ENCODE measurements around the gene MYRF.

Gene MYRF

DNA sequence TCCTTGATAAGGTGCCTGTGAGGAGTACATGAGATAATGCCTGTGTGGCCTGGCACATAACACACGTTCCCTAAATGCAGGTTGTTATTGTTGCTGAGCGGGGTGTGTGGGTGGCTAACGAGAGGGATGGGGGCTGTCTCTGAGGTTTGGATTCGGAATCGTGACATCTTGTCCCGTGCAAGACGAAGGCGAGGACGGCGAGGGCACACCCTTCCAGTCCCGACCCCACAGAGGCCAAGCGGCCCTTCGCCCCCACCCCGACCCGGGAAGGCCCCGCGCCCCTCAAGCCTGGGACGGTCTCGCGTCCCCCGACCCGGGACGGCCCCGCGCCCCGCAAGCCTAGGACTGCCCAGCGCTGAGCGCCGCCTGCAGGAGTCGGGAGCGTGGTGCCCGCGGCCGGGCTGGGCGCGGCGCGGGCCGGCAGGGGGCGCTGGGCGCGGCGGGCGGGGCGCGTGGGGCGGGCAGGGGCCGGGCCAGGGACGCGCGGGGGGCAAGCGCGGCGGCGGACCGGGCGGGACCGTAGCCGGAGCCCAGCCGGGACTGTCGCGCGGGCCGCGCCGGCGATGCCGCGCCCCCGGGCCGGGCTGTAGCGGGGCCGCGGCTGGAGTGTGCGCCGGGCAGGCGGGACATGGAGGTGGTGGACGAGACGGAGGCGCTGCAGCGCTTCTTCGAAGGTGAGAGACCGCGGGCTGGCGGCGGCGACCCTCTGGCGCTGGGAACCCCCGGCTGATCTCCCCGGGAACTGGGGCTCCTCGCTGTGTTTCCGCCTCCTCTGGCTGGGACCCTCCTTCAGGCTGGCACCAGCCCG lies at the start of gene MYRF:
TSS of gene MYRF (plus strand) at position 520 of the 808 bp plus-strand sequence. CDS start at position 629, 109 bp downstream.
- H3K27ac ChIP-seq = no peak within 1 kb of the TSS
- TF ChIP-seq, protein P1, sequence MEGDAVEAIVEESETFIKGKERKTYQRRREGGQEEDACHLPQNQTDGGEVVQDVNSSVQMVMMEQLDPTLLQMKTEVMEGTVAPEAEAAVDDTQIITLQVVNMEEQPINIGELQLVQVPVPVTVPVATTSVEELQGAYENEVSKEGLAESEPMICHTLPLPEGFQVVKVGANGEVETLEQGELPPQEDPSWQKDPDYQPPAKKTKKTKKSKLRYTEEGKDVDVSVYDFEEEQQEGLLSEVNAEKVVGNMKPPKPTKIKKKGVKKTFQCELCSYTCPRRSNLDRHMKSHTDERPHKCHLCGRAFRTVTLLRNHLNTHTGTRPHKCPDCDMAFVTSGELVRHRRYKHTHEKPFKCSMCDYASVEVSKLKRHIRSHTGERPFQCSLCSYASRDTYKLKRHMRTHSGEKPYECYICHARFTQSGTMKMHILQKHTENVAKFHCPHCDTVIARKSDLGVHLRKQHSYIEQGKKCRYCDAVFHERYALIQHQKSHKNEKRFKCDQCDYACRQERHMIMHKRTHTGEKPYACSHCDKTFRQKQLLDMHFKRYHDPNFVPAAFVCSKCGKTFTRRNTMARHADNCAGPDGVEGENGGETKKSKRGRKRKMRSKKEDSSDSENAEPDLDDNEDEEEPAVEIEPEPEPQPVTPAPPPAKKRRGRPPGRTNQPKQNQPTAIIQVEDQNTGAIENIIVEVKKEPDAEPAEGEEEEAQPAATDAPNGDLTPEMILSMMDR (conservative IDR thresholded peaks at IDR 0.05) = peak; percentile 94

GRCh38 chr11:61702701-61703312 lies 49.6 kb upstream of the MYRF start:
- no peak overlapping the region for H3K27ac ChIP-seq
- TF ChIP-seq, protein P1 (conservative IDR thresholded peaks at IDR 0.05) = no peak

GRCh38 chr11:61704838-61705237 lies 47.6 kb upstream of the MYRF start:
- TF ChIP-seq, protein P1 (conservative IDR thresholded peaks at IDR 0.05) = no peak
- no peak overlapping the region for H3K27ac ChIP-seq

DNA sequence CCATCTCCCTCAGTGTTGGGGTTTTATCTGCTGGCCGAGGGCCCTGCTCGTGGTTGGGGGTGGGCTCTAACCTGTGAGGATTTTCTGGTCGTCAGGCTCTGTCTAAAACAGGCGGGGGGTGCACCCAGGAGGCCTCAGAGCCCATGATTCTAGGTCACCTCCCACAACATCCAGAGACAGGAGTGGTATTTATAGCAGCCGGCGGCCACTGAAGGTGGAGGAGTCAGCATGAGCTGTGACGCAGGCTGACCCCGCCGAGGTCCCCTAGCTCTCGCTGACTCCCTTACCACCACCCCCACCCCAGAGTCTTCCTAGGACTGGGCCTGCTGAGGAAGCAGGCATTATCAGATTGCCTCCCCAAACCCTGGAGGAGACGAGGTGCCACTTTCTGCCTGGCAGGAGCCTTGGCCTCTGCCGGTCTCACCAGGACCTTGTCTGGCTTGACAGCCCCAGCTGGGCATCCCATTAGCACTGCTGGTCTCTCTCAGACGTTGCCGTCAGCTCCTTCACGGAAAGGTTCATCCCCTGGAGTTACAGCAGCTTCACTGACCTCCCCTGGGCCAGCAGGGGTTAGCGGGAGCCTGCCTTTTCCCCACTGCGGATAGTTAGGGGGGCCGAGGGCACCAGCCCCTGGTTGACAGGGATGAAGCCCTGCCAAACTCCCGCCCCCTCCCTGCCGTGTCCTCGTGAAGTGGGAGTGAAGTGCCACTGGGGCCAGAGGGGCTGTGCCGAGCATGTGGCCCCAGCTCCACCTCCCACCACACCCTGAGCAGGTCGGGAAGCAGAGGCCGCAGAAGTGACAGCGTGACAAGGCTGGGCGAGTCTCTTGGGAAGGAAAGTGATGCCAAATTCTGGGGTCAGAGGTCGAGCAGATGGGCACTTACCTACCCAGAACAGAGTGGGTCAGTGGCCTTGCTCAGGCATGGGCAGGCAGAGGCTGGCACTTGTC lies 45.7 kb upstream of the MYRF start:
- TF ChIP-seq, protein P1 (conservative IDR thresholded peaks at IDR 0.05) = no peak
- H3K27ac ChIP-seq = no peak overlapping the region

DNA sequence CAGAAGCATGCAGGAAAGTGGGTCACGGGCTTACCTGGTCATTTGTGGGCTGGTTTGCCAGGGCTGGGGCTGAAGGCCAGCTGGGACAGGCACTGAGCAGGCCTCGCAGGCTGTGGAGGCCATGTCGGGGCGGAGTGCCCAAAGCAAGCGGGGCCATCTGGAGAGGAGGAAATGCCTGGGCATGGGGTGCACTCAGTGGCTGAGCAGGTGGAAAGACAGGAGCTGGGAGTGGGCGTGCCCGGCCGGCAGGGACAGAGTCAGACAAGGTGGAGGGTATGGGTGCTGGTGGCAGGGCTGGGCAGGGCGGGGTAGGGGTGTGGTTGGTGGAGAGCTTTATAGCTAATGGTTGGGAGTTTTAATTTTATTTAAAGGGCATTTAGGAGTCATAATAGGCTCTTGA lies 44.9 kb upstream of the MYRF start:
- TF ChIP-seq, protein P1 (conservative IDR thresholded peaks at IDR 0.05) = no peak
- H3K27ac ChIP-seq = no peak overlapping the region

GRCh38 chr11:61709110-61709509 lies 43.3 kb upstream of the MYRF start:
- TF ChIP-seq, protein P1 (conservative IDR thresholded peaks at IDR 0.05) = no peak
- no peak overlapping the region for H3K27ac ChIP-seq

DNA sequence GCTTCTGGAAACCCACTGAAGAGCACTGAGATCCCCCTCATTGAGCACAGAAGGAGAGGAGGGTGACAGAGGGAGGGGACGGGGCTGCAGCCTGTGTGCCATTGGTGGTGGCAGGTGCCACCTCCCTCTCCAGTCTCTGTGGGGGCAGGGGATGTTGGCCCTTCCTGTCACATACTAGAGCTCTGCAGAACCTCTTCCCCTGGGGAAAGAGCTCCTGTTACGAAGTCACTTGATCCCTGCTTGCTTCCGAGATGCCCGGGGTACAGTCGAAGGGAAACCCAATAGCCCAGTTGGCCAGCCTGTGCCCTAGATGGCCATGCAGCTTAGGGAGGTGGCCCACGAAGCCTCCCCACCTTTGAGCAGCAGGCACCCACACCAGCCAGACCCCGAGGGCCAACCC lies 42.9 kb upstream of the MYRF start:
- TF ChIP-seq, protein P1 (conservative IDR thresholded peaks at IDR 0.05) = no peak

More for the DNA sequence above, 42.9 kb upstream of the MYRF start:
- no peak overlapping the region for H3K27ac ChIP-seq

All from VCaP (cell line).